HG02973 (cell line): ENCODE measurements around the gene DHX30.
"Not testable (repeated sequence)": the region's sequence is repeated elsewhere in the genome, so short reads cannot be mapped to it uniquely, and the experiment has no call there.

Source experiments
- ATAC-seq: cut with Tn5 transposase; IDR thresholded peaks from one replicate; pipeline ENCODE4 v1.9.1; 2021; ENCODE audit warnings: moderate library complexity; ENCODE audit not compliant: unreplicated experiment

DHX30 gene

DNA sequence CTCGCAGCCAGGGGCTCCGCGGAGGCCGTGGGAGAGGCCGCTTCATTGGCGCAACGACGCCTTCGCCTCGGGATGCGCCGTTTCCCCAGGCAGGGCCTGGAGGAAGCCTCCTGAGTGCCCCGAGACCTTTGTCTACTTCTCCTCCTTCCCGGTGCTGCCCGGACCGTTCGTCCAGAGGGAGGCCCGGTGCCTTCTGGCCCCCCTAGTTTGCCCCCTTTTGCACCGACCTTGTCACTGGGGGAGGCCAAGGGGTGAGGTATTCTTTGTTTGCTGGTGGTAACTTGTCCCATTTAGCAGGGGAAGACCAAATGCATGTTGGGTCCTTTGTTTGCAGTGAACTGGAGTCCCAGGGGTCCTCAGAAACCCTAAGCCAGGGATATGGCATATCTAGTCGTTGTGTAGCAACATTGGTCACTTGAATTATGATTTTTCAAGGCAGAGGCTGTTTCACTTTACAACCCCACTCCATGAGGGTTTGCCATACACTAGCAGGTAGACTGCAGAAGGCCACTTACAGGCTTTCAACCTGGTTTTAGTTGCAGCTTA lies 615 bp downstream of the DHX30 start:
- peak; percentile 46 for ATAC-seq

DNA sequence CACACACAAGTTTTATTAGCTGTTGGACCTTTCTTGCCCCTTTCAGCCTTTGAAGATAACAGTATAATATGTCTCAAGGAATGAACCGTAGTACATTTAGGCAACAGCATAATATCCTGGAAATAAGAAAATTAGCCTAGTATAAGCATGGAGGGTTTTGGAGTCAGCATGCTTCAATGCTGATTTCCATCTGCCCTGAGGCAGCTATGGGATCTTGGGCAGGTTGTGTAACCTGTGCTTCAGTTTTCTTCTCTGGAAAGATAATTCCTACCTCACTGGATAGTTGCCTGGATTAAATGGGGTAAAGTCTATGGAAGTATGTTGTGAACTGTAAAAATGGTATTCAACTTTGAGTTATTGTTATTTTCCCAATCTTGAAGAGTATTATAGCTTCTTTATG lies 1.6 kb downstream of the DHX30 start:
- no peak for ATAC-seq

DNA sequence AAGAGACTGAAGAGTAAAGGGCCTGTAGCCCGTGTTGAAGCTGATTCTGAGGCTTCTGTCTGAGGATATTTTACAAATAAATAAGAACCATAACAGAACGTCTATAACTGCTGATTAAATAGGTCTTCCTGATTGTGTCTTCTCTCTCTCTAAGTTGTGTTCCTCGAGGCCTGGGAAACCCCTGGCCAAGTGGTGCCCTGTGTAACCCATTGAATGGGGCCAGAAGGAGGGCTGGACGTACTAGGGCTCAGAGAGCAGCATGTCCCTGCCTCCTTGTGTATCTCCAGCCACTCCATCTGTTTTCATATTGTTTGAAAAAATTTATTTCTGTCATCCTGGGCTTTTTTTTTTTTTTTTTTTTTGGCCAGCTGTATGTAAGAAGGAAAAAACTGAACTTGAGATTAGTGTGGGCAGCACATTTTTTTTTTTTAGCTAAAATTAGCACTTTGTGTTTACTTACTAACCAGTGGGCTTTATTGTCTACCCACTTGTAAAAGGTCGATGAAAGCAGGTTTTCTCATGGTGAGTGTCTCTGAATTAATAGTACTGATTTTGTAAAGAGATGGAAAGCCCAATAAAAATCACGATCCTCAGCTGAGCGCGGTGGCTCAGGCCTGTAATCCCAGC lies 10.7 kb downstream of the DHX30 start:
- no peak for ATAC-seq

DNA sequence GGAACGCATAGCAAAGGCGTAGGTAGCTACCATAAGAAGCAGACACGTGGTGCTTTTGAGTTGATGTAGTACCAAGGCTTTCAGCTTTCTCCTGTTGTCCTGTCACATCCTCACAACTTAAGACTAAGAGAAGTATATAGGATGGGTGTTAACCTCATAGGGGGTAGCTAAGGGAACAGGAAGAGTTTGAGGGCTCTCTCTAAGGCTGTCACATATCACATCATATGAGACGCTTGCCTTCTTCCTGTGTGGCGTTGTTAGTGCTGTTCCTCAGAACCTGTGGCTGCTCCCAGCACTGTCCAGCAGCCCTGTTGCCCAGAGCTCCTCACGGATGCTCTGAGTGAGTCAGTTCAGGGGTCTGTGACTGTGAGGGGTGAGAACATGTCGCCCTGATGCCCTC lies 14.7 kb downstream of the DHX30 start:
- ATAC-seq = no peak

DNA sequence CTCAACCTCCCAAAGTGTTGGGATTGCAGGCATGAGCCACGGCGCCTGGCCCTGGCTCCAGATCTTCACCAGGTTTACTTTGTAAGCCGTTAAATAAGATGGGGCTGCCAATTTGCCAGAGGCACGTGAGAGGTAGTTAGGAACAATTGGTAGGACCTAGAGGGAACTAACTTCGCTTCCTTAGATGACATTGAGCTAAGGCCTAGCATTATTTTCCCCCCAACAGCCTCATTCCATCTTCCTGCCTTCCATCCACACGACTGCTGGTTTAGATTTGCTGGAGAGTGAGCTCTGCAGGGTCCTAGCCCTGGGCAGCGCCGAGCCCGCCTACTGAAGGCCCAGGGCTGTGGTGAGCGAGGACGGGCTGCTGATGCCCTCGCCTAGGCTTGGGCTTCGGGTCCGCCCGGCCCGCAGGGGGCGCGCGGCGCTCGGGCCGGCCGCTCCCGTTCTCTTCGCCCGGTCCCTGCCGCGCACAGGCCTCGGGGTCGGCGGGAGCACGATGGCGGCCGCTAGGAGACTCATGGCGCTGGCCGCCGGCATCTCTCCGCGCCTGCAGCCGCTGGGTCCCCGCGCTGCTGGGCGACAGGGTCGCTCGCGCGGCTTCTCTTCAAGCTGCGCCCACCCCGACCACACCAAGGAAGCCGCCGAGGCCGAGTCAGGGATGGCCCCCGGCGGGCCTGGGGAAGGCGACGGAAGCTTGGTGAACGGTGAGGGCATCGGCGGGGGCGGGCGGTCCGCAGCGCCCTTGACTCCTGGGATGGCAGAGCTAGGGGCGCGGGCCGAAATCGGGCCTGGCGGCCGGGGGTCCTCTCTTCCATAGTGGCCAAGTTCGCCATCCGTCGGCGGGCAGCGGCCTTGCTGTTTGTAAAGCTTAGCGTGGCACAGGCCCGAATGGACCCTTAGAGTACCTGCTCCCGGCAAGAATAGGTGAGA lies 21.9 kb downstream of the DHX30 start:
- peak; percentile 85 for ATAC-seq

DNA sequence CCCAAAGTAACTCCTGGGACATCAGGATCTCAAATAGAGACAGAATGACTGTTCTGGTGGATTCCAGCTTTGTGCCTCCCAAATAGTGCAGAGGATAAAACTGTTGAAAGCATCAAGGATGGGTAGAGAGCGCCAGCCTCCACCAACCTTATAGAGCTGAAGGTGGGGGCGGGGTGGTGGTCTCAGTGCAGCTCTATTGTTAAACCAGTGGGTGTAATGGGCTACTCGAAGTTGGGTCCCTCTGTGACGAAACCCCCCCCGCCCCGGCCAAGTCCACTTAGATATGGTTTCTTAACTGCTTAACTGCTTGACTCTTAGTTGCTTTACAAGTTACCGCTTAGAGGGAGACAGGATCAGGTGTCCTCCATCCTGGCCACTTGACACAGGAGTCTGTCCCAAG lies 22.7 kb downstream of the DHX30 start:
- no peak for ATAC-seq

DNA sequence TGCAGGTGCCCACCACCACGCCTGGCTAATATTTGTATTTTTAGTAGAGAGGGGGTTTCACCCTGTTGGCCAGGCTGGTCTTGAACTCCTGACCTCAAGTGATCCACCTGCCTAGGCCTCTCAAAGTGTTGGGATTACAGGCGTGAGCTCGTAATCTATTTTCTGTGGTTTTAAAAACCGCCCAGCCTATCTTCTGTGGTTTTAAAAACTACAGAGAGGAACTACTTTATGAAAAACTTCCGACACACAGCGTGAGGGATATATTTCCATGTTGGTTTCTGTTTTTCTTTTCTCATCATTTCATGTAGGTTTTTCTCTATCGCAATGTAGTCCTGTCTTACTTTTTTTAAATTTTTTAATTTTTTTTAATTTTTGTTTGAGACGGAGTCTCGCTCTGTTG lies 26.5 kb downstream of the DHX30 start:
- ATAC-seq = not testable (repeated sequence)

DNA sequence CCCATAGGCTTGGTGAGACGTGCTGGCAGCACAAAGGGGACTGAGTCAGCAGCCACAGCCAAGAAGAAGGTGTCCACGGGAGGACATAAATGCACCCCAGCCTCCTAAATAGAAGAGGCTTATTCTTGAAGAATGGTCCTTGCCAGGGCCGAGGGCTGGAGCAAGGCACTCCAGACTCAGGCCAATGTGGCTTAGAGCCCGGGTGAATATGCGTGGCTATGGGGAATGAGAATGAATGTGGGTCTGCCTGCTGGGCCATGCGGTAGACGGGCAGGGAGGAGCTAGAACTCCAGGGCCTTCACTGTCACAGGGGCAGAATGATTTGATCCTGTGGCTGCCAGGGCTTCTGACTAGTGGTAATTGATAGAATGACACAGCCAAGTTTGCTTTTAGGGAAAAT lies 34.0 kb downstream of the DHX30 start:
- ATAC-seq = no peak

DNA sequence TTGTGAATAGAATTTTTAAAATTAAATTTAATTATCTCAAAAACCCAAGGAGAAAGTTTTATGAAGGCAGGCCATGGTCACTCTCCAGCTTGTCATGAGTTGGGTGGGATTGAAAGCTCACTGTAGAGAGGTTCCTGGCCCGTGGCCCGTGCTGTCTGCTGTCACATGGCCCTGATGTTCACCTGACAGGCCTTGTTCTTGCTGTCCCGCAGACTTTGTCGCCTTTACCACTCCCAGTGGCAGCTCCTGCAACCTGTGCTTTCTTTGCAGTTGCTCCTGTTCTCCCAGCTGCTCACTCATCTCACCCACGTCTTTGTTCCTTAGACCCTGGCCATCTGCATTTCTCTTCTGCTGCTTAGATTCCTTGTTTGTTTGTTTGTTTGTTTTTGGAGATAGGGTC lies 35.6 kb downstream of the DHX30 start:
- no peak for ATAC-seq

DNA sequence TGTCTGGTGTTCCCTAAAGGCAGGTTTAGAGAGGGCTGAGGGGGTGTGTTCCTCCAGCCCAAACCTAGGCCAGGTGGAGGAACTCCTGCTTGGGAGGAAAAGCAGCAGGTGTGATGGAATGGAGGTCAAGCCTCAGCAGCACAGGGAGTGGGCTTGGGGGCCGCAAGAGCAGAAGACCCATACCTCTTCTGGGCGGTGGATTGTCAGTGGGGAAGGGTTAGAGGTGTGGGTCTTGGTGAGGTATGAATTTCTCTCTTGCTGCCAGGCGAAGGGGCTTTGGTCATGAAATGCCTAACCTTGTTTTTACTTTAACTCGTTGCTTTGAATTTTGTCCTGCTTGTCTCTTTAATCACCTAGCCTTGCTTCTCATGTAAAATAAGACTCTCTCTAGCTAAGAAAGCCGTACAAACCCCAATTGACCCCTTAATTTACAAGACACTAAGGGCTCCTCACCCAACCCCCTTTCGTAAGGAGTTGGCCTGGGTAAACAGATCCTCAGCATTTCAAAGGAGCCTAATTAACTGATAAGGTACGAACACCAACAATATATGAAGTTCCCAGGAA lies 38.9 kb downstream of the DHX30 start:
- no peak for ATAC-seq

DNA sequence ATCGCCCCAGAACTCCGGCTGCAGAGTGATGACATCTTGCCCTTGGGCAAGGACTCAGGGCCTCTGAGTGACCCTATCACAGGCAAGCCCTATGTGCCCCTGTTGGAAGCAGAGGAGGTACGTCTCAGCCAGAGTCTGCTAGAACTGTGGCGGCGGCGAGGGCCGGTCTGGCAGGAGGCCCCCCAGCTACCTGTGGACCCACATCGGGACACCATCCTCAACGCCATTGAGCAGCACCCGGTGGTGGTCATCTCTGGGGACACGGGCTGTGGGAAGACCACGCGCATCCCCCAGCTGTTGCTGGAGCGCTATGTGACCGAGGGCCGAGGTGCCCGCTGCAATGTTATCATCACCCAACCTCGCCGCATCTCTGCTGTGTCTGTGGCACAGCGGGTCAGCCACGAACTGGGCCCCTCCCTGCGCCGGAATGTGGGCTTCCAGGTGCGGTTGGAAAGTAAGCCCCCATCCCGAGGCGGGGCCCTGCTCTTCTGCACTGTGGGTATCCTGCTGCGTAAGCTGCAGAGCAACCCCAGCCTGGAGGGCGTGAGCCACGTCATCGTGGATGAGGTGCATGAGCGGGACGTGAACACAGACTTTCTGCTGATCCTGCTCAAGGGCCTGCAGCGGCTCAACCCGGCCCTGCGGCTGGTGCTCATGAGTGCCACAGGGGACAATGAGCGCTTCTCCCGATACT lies 43.4 kb downstream of the DHX30 start:
- ATAC-seq = no peak

DNA sequence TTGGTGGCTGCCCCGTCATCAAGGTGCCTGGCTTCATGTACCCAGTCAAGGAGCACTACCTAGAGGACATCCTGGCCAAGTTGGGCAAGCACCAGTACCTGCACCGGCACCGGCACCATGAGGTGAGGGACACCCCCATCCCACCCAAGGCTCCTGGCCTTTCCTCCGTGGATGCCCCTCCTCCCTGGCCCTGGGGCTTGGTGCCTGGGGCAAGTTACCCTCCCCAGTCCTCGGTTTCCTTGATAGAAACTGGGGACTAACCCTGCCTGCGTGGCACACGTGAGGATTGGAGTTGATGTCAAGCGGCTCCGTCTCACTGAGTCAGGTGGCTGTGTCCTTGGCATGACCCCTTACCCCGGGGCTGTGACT lies 43.9 kb downstream of the DHX30 start:
- no peak for ATAC-seq

DNA sequence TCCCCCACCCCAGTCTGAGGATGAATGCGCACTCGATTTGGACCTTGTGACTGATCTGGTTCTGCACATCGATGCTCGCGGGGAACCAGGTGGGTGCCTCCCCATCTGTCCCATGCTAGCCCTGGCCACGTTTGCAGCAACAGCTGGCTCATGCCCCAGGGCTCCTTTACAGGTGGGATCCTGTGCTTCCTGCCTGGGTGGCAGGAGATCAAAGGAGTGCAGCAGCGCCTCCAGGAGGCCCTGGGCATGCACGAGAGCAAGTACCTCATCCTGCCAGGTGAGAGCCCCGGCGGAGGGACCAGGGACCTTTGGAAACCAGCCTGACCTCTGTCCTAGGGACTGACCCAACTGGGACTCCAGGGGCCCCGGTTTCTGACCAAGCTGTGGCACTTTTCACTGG lies 44.3 kb downstream of the DHX30 start:
- ATAC-seq = no peak

DNA sequence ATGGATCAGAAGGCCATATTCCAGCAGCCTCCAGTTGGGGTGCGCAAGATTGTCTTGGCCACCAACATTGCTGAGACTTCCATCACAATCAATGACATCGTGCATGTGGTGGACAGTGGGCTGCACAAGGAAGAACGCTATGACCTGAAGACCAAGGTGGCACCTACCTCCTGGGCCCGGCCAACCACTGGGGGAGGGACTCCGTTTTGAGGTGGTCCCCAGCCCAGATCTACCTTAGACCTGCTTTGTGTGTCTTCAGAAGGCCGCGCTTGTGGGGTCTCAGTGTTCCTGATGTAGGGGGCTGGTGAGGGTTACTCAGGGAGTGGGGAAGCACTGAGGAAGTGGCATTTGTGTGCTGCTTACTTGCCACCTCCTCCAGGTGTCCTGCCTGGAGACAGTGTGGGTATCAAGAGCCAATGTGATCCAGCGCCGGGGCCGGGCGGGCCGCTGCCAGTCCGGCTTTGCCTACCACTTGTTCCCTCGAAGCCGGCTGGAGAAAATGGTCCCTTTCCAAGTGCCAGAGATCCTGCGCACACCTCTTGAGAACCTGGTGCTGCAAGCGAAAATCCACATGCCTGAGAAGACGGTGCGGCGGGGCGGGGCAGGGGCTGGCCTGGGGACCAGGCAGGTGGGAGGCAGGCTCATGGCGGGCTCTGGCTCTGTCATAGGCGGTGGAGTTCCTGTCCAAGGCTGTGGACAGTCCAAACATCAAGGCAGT lies 45.0 kb downstream of the DHX30 start:
- ATAC-seq = no peak

DNA sequence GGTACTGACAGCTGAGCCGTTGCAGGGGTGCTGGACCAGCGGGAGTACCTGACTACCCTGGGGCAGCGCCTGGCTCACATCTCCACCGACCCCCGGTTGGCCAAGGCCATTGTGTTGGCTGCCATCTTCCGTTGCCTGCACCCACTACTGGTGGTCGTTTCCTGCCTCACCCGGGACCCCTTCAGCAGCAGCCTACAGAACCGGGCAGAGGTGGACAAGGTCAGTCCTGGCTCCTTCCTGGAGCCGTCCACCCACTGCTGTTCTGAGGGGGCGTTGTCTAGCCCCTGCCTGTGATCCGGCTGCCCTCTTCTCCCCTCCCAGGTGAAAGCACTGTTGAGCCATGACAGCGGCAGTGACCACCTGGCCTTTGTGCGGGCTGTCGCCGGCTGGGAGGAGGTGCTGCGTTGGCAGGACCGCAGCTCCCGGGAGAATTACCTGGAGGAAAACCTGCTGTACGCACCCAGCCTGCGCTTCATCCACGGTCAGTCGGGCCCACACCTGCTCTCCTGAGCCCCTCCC lies 45.7 kb downstream of the DHX30 start:
- no peak for ATAC-seq

DNA sequence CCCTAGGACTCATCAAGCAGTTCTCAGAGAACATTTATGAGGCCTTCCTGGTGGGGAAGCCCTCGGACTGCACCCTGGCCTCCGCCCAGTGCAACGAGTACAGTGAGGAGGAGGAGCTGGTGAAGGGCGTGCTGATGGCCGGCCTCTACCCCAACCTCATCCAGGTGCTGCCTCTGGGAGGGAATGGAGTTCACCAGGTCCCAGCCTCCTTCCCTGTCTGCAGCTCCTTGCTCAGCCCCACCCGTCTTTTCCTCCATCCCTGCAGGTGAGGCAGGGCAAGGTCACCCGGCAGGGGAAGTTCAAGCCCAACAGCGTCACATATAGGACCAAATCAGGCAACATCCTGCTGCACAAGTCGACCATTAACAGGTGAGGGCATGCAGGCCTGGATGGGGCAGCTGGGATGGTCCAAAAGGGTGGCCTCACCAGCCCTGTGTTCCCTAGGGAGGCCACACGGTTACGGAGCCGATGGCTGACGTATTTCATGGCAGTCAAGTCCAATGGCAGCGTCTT lies 46.3 kb downstream of the DHX30 start:
- ATAC-seq = no peak

DNA sequence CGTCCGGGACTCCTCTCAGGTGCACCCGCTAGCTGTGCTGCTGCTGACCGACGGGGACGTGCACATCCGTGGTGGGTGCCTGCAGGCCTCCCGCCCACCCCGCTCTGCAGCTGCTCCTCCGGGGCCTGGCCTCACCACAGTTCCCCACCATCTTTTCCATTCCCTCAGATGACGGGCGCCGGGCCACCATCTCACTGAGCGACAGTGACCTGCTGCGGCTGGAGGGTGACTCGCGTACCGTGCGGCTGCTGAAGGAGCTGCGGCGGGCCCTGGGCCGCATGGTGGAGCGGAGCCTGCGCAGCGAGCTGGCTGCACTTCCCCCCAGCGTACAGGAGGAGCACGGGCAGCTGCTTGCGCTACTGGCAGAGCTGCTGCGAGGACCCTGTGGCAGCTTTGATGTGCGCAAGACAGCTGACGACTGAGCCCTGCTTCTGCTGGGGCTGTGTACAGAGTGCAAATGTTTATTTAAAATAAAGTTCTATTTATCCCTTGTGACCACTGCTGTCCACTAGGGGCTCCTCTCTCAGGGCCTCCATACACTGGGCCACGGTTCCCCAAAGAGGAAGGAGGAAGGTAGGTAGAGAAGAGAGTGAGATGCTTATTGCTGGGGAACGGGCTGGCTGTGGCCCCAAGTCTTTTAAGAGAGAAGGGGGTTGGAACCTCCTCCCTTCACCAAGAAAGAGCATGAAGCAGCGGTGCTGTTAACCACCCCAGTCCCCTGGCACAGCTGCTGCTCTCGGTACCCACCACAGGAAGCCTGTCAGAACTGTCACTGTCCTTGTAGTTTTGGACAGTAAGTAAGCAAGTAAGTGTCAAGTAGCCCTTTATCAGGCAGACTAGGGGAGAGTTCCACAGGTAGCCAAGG lies 47.0 kb downstream of the DHX30 start:
- no peak for ATAC-seq

DNA sequence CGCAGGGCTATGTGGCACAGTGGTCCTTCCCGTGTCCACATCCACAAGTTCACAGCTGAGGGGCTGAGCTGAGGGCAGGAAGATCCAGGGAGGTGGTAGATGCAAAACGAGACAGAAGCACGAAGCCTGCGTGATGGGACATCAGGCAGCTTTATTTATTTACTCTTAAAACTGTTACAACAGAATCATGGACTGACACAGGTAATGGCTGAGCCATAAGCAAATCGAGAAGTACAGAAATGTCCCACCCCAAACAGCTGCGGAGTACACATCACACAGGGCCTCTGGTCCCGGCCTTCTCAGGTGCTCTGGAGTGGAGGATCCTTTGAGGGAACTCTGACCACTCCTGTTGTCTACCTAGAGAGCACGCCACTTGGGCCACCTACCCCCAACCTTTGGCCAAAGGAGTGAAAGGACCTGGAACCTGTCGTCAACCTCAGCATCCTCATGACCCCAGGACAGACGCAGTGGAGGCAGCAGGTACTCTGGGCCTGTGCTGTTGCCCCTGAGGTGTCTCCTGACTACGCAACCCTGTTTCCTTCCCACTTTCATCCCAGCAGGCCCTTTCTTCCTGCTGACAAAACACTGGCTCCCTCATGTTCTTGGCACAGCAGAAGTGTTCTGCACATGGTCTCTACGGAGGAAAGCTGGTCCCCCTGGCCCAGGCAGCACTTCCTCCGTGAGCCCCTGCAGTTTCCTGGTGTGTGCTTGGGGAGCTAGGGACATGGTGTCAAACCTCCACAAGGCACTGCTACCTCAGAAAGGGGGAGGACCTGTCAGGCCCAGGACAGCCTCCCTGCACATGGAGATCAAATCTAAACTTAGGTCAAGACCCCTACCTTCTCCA lies 47.8 kb downstream of the DHX30 start:
- ATAC-seq = no peak
